SU-DHL-6 (cell line): Measurements from ENCODE around the gene SCAPER.

Experiments
- H2AFZ ChIP-seq: fragments of 200-600 bp; sonication (generic); 2 replicates; pipeline ENCODE4 v1.6.1; 2014; ENCODE audit warnings: low read depth, mild to moderate bottlenecking, moderate library complexity, mixed read lengths, antibody characterized with exemption, low read length; ENCODE audit not compliant: severe bottlenecking
- H3F3A ChIP-seq: fragments of 200-600 bp; shearing (Covaris generic); 2 replicates; pipeline ENCODE4 v1.6.0; 2016; ENCODE audit warnings: antibody characterized with exemption, mild to moderate bottlenecking; ENCODE audit not compliant: insufficient read depth
- H3K27ac ChIP-seq: fragments of 200-600 bp; sonication (generic); 2 replicates; pipeline ENCODE4 v1.5.1; 2016; ENCODE audit warnings: low read depth, mild to moderate bottlenecking, low read length, moderate library complexity, mixed read lengths
- H3K27me3 ChIP-seq: fragments of 200-600 bp; sonication (generic), shearing (Covaris generic); 2 replicates; pipeline ENCODE4 v1.6.0; 2014; ENCODE audit warnings: mild to moderate bottlenecking, low read length
- H3K36me3 ChIP-seq: fragments of 200-600 bp; sonication (generic); 2 replicates; pipeline ENCODE4 v1.6.1; 2014; ENCODE audit warnings: mild to moderate bottlenecking, low read length, mixed read lengths
- H3K4me2 ChIP-seq: fragments of 300-600, 200-600 bp; shearing (Covaris generic), sonication (generic); 2 replicates; pipeline ENCODE4 v1.6.0; 2014; ENCODE audit warnings: low read length, low read depth, mild to moderate bottlenecking; ENCODE audit not compliant: poor library complexity, severe bottlenecking
- H3K4me3 ChIP-seq: fragments of 200-600 bp; sonication (generic); 2 replicates; pipeline ENCODE4 v1.5.1; 2014; ENCODE audit warnings: antibody characterized with exemption, low read length, mild to moderate bottlenecking, mixed read lengths; ENCODE audit not compliant: insufficient read depth, poor library complexity, severe bottlenecking
- H3K79me2 ChIP-seq: fragments of 200-600 bp; sonication (generic); 2 replicates; pipeline ENCODE4 v1.6.1; 2014; ENCODE audit warnings: mild to moderate bottlenecking, low read length, moderate library complexity; ENCODE audit not compliant: insufficient read depth
- H3K9ac ChIP-seq: fragments of 200-600 bp; sonication (generic); 2 replicates; pipeline ENCODE4 v1.7.0; 2014; ENCODE audit warnings: mild to moderate bottlenecking, low read length
- H3K9me2 ChIP-seq: fragments of 200-600 bp; sonication (generic); replicated peaks from 2 replicates; pipeline ENCODE4 v1.6.1; 2014; ENCODE audit warnings: low read length; ENCODE audit not compliant: insufficient read depth
- H3K9me3 ChIP-seq: fragments of 200-600 bp; sonication (generic); 2 replicates; pipeline ENCODE4 v1.6.1; 2014; ENCODE audit warnings: low read length, mixed read lengths; ENCODE audit not compliant: insufficient read depth
- H4K20me1 ChIP-seq: fragments of 200-600 bp; sonication (generic); 2 replicates; pipeline ENCODE4 v1.6.1; 2014; ENCODE audit warnings: low read depth, mild to moderate bottlenecking, antibody characterized with exemption, low read length, moderate library complexity, mixed read lengths
- EZH2phosphoT487 ChIP-seq: fragments of 200-600 bp; sonication (generic), shearing (Covaris generic); conservative IDR thresholded peaks from 2 replicates; pipeline ENCODE4 v1.6.1; 2018; ENCODE audit warnings: mild to moderate bottlenecking, antibody characterized with exemption, low read length, moderate library complexity, mixed read lengths
- TF ChIP-seq, protein P1 (sequence below): fragments of 200-600 bp; sonication (generic); IDR thresholded peaks from one replicate; pipeline ENCODE4 v1.5.1; 2017; ENCODE audit warnings: antibody characterized with exemption, mild to moderate bottlenecking, low read length, moderate library complexity; ENCODE audit not compliant: insufficient read depth, poor library complexity, severe bottlenecking

The SCAPER gene

DNA sequence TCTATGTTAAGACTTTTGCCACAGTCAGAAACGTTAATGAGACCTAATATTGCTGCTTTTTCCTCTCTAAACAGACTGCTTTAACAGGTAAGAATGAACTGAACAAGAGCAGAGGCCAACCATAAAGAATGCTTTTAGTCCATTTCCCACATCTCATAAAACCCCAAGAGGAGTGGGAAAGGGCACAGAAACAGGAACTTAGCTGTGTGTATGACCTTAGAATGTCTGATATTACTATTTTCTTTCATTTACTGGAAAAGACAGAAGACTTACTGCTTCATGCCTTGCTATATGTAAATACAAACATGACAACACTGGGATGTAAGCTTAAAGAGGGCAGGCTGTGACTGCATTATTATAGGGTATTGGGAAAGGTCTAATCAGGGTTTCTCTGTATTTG lies 453.6 kb downstream of the SCAPER start:
- Histone ChIP-seq H3K4me3 (no peak overlapping the region), H3K9me3 (no peaks in the 10 kb centered on the region), H3K4me2 (no peak overlapping the region), H4K20me1 (no peaks in the 10 kb centered on the region), H3F3A (no peaks in the 10 kb centered on the region), H3K27ac (no peak overlapping the region), H3K27me3 (no peaks in the 10 kb centered on the region), H3K9me2 (no peaks in the 10 kb centered on the region), H3K79me2 (no peaks in the 10 kb centered on the region), H2AFZ (no peak overlapping the region), H3K9ac (no peak overlapping the region), H3K36me3 (no peaks in the 10 kb centered on the region)
- TF ChIP-seq, protein P1, sequence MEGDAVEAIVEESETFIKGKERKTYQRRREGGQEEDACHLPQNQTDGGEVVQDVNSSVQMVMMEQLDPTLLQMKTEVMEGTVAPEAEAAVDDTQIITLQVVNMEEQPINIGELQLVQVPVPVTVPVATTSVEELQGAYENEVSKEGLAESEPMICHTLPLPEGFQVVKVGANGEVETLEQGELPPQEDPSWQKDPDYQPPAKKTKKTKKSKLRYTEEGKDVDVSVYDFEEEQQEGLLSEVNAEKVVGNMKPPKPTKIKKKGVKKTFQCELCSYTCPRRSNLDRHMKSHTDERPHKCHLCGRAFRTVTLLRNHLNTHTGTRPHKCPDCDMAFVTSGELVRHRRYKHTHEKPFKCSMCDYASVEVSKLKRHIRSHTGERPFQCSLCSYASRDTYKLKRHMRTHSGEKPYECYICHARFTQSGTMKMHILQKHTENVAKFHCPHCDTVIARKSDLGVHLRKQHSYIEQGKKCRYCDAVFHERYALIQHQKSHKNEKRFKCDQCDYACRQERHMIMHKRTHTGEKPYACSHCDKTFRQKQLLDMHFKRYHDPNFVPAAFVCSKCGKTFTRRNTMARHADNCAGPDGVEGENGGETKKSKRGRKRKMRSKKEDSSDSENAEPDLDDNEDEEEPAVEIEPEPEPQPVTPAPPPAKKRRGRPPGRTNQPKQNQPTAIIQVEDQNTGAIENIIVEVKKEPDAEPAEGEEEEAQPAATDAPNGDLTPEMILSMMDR, result no peak

DNA sequence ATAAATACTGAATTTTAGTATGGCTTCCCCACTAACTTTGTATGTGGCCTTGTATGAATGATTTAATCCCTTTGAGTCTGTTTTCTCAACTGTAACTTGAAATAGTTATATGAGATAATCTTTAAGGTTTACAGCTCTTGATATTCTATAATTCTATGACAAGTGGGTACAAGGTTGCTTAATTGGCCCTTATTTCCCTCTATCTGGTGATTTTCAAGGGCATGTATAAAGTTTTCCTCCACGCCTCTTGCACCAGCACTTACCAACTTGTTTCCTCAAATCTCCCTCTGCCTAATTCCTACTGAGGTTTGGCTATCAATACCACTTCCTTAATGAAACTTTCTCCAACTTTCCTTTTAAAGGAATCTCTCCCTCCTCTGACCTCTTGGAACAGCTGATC lies 455.7 kb downstream of the SCAPER start:
- Histone ChIP-seq H2AFZ (no peak overlapping the region), H3K9me3 (no peaks in the 10 kb centered on the region), H3K4me3 (no peak overlapping the region), H3K79me2 (no peaks in the 10 kb centered on the region), H3K27me3 (no peaks in the 10 kb centered on the region), H3F3A (no peaks in the 10 kb centered on the region), H3K9me2 (no peaks in the 10 kb centered on the region), H3K36me3 (no peaks in the 10 kb centered on the region), H3K9ac (no peak overlapping the region), H3K4me2 (no peak overlapping the region), H3K27ac (no peak overlapping the region), H4K20me1 (no peaks in the 10 kb centered on the region)
- no peak for TF ChIP-seq EZH2phosphoT487

DNA sequence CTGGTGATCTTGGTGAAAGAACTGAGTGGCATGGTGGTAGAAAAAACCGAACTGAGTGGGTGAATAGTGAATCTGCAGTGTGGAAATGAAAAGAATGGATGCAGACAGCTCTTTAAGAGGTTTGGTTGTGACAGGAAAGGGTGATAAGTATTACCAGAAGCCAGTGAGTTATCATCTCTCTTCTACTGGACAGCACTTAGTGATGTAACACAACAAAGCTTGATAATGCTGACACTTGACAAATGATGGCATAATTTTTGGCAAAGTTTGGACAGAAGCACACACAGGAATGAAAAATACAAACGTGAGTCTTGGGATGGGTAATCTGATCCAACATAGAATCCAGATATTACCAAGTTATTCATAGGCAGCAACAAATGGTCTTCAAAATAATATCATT lies 456.4 kb downstream of the SCAPER start:
- H3K79me2 ChIP-seq, result no peaks in the 10 kb centered on the region
- H3K27me3 ChIP-seq, result no peaks in the 10 kb centered on the region
- no peaks in the 10 kb centered on the region for H4K20me1 ChIP-seq
- no peaks in the 10 kb centered on the region for H3K36me3 ChIP-seq
- no peak overlapping the region for H3K4me2 ChIP-seq
- TF ChIP-seq EZH2phosphoT487, result no peak
- TF ChIP-seq, protein P1, result no peak
- no peak overlapping the region for H3K27ac ChIP-seq
- H3K4me3 ChIP-seq, result no peak overlapping the region
- no peak overlapping the region for H2AFZ ChIP-seq
- no peaks in the 10 kb centered on the region for H3K9me2 ChIP-seq
- H3K9me3 ChIP-seq, result no peaks in the 10 kb centered on the region
- H3K9ac ChIP-seq, result no peak overlapping the region
- H3F3A ChIP-seq, result no peaks in the 10 kb centered on the region

DNA sequence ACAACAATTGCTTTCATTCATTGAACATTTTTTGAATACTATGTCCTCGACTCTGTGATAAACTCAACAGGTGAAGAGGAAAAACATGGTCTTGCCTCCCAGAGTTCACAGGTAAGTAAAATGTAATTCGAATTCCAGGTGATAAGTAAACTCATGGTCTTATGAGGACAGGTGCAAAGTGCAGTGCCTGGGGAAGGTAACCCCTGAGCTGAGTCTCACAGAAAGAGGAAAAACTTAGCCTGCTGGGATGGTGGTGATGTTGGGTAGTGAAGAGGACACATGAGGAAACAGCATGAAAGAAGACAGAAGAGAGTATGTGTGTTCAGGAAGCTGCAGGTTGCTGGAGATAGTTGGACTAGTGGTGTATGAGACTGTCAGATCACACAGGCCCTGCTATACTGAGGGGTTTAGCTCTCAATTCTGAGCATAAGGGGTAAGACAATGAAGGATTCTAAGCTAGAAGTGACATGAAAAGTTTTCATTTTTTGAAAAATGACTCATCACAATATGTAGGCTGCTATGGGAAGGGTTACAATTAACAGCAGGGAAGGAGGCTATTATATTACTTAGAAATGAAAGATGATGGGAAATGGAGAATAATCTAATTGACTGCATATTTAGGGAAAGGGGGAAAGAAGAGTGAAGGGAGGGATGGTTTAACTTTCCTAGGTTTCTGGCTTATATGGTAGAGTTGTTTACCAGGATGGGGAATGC lies 457.3 kb downstream of the SCAPER start:
- Histone ChIP-seq H3K4me3 (no peak overlapping the region), H3K9me3 (no peaks in the 10 kb centered on the region), H4K20me1 (no peaks in the 10 kb centered on the region), H3K79me2 (no peaks in the 10 kb centered on the region), H3F3A (no peaks in the 10 kb centered on the region), H3K27me3 (no peaks in the 10 kb centered on the region), H3K4me2 (no peak overlapping the region), H3K9ac (no peak overlapping the region), H3K36me3 (no peaks in the 10 kb centered on the region), H3K27ac (no peak overlapping the region), H2AFZ (no peak overlapping the region), H3K9me2 (no peaks in the 10 kb centered on the region)
- TF ChIP-seq, protein P1, result no peak
